ENCODE measurements around the gene LINC00237.

Gene LINC00237

GRCh38 chr20:21092806-21093205 is 13.4 kb downstream of the LINC00237 start:
- no peak for DNase-seq

GRCh38 chr20:21090721-21091120 is 15.4 kb downstream of the LINC00237 start:
- DNase-seq, result no peak

DNA sequence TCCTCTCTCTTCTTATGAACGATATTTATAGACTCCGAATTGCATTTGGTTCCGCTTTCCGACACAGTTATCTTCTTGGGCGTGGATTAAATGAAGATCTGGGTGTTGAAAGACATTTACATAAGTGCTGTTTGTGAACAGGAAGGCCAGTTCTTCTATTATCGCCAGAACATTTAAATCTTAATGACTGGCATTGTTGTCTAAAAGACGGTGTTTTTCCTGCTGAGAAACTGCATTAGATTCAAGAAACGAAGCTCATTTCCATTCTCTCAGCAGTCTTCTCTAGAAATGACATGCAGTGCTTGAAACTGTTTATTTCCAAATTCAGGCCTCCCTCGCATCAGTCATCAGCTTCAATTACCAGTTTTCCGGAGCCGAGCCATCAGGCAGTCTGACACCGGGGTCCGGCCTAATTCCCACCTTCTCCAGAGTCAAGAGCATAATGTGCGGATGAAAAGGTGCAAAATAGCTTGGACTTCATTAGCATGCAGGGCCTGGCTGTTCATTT is 16.0 kb downstream of the LINC00237 start:
- no peak for DNase-seq

DNA sequence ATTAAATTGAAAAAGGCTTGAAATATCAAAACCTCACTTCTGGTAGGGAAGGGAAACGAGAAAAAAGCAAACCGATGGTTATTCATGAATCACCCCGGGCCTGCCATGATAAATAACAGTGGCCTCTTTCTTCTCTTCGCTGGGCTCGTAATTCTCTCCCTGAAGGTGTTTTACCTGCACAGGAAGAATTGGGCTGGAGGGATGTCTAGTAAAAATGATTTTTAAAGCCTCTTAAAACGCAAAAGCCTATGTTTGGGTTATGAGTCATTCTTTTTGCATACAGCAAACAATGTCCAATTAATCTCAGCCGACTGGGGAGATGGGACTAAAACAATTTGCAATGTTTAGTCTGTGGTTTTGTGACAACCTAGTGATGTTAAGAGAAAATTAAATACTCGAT is 16.8 kb downstream of the LINC00237 start:
- no peak for DNase-seq

- no peak for DNase-seq
These were observed 18.2 kb downstream of the LINC00237 start for GRCh38 chr20:21087862-21088540.

DNA sequence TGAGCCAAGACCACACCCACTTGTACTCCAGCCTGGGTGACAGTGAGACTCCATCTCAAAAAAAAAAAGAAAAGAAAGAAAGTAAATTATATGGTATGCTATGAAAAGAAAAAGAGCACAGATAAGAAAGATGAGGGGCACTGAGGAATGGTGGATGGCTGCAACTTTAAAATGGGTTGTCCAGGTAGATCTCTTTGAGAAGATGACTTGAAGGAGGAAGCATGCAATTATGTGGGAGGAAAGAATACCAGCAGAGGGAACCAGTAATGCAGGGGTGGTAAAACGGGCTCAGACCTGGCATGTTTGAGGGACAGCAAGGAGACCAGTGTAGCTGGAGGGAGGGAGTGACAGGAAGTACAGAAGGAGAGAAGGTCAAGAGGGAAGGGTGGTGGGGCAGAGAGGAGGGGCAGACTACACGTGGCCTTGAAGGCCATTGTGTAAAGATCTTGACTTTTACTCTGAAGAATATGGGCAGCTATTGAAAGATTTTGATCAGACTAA is 22.3 kb downstream of the LINC00237 start:
- DNase-seq, result no peak

- DNase-seq, result no peak
These were observed 23.6 kb downstream of the LINC00237 start for GRCh38 chr20:21082584-21082983.

GRCh38 chr20:21077809-21078345 is 28.3 kb downstream of the LINC00237 start:
- no peak for DNase-seq

DNA sequence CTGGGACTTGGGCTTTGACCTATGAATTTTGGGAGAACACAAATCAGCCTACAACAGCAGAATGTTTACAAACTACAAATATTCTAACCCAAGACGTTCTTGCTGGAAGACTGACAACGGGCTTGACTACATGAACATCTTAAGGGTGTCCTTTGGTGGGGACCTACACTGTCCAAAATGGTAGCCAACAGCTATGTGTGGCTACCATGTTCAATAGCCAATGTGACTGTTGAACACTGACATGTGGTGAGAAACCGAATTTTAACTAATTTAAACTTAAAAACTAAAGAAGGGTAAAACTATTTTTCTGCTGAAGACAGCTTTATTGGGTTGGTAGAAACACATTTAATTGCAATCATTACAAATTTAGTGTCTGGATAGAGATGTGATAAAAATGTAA is 30.1 kb downstream of the LINC00237 start:
- no peak for DNase-seq

DNA sequence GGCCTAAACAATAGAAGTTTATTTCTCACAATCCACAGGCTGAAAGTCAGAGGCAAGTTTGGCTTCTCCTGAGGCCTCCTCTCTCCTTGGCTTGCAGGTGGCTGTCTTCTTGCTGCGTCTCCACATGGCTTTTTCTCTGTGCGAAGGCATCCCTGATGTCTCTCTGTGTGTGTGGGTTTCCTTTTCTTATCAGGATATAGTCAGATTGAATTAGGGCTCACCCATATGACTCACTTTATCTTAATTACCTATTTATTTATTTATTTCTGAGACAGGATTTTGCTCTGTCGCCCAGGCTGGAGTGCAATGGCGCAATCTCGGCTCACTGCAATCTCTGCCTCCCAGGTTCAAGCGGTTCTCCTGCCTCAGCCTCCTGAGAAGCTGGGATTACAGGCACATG is 30.7 kb downstream of the LINC00237 start:
- DNase-seq, result no peak

- no peak for DNase-seq
These were observed 31.4 kb downstream of the LINC00237 start for GRCh38 chr20:21074605-21075336.

DNA sequence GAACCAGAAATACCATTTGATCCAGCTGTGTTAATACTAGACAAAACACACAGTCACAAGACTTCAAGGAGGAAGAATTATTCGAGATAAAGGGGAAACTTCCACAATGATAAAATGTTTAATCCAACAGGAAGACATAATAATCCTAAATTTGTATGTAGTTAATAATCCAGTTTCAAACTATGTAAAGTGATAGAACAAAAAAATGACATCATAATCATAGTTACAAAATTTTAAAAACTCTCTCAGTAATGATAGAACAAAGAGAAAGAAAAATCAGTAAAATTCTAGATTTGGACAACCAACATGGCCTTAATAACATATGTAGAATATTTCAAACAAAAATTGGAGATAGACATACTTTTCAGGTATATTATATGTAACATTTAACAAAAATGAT is 38.9 kb downstream of the LINC00237 start:
- no peak for DNase-seq

- no peak for DNase-seq
These were observed 41.2 kb downstream of the LINC00237 start for GRCh38 chr20:21064924-21065323.

GRCh38 chr20:21063276-21063675 is 42.9 kb downstream of the LINC00237 start:
- no peak for DNase-seq

DNA sequence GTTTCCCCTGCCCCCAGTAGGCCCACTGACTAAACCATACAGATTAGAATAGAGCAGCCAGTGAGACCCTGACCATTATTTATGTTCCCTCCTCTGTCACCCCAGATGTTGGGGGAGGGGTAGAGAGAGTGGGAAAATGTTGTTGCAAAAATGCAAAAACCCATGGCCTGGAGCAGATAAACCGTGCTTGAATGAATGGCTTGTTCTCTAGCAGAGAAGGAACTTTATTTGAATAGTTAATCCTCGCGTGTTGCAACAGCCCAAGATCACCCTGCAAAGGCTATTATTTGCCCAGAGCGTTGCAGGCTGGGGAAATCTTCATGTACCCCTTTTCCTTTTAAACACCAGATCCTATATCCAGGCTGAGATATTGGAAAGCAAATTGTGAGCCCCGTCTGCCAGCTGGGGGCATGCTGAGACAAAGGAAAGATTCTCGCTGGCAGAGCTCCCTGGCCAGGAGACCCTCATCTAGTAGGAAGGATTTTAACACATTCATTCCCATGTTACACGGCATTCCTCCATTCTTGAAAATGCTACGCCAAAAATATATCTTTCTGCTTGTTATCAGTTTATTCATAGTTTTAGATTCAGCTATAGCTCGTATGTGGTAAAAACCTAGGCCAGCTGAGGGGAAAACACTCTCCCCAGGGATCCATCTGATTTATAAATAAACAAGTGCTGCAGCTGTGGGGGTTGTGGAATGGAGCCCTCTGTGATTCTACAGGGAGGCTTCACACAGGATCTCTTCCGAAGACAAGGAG is 53.0 kb downstream of the LINC00237 start:
- no peak for DNase-seq

GRCh38 chr20:21052686-21053001 is 53.5 kb downstream of the LINC00237 start:
- no peak for DNase-seq

DNA sequence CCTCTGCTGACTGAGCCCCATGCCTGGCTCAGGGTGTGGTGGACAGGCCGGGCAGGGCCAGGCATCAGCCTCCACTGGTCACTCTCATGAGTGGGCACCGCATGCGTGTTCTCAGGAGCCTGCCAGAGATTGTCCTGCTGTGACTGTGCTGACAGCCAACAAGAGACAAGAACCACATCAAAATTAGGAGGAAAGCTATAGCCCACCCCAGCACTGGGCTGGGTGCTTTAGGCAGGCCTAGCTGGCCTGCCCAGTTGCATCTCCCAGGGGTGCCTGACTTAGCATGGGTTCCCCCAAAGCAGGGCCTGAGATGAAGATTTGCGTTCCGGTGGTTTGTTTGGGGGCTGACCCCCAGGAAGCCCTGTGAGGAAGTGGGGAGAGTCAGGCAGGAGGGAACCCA is 53.9 kb downstream of the LINC00237 start:
- DNase-seq, result no peak

GRCh38 chr20:21050710-21051109 is 55.4 kb downstream of the LINC00237 start:
- DNase-seq, result no peak

GRCh38 chr20:21049305-21049828 is 56.8 kb downstream of the LINC00237 start:
- no peak for DNase-seq

- no peak for DNase-seq
These were observed 57.3 kb downstream of the LINC00237 start for GRCh38 chr20:21048841-21049273.

DNA sequence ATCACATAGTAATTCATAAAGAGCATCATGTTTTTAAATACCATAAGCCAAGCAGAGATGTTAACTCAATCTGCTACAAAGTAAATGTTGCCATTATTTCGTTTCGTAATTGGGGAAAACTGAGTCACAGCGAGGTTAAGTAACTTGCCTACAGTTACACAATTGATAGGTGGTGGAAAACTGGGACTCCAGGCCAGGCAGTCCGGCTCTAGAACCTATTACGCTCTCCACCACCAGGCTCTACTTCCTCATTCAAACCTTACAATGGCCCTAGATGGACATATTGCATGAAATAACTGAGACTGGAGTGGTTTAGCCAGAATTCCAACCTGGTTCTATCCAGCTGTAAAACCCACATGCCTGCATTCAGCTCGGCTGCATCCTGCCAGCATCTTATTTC is 58.2 kb downstream of the LINC00237 start:
- DNase-seq, result no peak

DNA sequence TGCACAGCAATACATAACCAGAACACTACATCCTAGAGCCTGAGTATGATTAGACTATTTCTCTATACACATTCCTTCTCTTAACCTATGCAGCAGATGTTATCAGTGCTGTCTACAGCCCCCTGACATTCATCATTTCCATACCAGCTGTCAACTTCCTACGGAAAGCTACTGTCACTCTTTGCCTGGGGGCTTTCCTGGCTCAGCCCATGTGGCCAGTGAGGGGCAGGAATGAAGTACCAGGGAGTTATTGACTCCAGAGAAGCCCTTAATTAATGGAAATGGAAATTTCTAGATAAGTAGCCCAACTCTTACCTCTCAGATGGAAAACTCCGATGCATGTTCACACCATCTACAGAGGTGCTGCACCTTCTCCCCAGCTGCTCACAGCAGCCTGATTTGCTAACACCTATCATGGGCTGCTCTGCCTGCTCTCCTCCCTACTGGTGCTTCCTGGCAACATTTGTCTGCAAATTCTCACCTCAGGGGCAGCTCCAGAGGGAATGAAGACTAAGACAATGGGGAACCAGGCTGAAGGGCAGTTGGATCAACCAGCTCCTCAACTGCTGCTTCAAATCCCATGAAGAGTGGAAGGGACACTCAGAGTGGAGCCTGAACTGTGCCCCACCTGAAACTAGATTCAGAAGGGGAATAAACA is 59.6 kb downstream of the LINC00237 start:
- DNase-seq, result no peak
